Stimulated activated CD4-positive, alpha-beta T cell treated with anti-CD3 and anti-CD28 coated beads, Interleukin-1b, Interleukin-23, amount 100 ng/mL, for 4 hours (primary cell): ENCODE measurements around the gene MRPL55.

Experiments used
- DNase-seq, 2 donors: peaks; one replicate each; pipeline ENCODE4 v3.0.0-alpha.2; 2020; ENCODE audit warnings: low read depth in 2 of 2

MRPL55 gene

DNA sequence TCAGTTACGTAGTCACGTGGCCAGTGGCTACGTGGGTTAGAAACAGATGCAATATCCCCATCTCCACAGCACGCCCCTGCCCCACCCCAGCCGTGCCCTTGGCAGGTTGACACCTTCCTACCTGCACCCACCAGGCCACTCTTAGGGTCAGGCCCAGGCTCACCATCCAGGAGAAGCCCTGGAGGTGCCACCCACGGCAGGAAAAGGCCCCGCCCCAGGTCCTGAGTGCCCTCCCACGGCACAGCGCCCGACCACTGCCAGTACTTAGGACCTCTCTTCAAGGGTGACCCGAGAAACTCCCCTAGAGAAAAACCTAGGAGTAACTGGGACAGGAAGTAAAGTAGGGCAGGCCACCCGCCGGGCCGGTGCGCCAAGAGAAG is 7.5 kb downstream of the MRPL55 start:
- no peak for DNase-seq

DNA sequence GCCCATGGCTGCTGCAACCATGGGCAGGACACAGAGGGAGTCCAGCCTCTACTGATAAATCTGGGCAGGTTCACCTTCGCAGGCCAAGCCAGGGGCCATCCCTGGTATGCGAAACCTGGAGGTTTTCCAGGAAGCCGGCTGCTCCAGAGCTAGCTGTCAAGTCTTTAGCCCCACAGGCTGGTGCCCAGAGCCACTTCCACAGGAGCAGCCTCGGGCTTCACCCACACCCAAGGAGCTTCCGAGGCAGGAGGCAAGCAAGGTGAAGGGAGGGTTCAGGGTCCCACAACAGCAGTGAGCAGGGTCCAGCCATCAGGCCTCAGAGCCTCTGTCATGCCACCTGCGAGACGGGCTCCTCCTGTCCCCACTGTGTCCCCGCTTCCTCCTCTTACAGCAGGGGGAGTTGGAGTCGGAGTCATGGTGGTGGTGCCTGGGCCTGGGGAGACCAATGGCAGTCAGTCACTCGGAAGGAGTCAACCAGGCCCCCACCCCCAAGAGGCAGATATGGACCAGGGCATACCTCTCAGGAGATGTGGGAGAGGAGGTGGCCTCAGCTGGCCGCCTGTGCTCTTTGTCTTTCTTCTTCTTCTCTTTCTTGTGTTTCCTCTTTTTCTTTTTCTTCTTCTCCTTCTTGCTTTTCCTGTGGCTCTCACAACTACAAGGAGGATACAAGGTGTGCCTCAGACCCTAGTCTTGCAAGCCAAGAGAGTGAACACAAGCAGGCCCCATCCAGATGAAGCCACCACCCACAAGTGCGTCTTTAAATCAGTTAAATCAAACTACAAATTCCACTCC is 8.1 kb downstream of the MRPL55 start:
- no peak for DNase-seq

DNA sequence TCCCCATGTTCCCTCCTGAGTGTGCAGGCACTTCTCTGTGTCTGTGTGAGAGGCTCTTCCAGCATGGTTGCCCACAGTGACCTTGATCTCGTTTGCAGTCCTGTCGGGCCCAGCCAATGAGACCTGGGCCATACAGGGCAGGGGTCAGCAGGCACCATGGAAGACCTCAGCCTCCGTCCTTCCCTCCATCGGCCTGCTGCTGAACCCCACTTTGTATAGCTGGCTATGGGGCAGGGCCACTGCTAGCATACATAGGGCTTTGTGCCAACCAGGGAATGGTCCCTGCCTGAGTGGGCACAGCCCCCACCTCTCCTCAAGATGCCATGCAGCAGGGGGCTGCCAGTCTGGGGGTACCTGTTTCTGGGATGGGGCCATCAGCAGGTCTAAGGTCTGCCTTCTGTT is 9.8 kb downstream of the MRPL55 start:
- DNase-seq, result no peak

DNA sequence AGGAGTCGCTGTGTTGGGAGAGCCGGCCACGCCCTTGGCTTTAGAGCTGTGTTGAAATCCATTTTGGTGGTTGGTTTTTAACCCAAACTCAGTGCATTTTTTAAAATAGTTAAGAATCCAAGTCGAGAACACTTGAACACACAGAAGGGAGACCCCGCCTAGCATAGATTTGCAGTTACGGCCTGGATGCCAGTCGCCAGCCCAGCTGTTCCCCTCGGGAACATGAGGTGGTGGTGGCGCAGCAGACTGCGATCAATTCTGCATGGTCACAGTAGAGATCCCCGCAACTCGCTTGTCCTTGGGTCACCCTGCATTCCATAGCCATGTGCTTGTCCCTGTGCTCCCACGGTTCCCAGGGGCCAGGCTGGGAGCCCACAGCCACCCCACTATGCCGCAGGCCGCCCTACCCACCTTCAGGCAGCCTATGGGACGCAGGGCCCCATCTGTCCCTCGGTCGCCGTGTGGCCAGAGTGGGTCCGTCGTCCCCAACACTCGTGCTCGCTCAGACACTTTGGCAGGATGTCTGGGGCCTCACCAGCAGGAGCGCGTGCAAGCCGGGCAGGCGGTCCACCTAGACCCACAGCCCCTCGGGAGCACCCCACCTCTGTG is 10.7 kb downstream of the MRPL55 start:
- no peak for DNase-seq

DNA sequence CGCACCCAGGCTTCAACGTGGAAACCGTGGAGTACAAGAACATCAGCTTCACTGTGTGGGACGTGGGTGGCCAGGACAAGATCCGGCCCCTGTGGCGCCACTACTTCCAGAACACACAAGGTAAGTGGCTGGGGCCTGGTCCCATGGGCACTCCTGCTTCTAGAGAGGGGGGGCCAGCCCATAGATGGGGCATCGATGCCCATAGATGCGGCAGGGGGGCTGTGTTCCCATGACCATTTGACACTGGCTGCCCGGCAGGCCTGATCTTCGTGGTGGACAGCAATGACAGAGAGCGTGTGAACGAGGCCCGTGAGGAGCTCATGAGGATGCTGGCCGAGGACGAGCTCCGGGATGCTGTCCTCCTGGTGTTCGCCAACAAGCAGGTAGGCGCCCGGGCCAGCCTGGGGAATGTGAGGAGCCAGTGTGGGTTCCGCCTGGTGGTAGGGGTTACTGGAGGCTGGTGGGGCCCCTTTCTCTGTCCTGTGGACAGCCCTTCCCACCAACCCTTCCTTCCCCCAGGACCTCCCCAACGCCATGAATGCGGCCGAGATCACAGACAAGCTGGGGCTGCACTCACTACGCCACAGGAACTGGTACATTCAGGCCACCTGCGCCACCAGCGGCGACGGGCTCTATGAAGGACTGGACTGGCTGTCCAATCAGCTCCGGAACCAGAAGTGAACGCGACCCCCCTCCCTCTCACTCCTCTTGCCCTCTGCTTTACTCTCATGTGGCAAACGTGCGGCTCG is 11.6 kb downstream of the MRPL55 start:
- DNase-seq, result no peak

DNA sequence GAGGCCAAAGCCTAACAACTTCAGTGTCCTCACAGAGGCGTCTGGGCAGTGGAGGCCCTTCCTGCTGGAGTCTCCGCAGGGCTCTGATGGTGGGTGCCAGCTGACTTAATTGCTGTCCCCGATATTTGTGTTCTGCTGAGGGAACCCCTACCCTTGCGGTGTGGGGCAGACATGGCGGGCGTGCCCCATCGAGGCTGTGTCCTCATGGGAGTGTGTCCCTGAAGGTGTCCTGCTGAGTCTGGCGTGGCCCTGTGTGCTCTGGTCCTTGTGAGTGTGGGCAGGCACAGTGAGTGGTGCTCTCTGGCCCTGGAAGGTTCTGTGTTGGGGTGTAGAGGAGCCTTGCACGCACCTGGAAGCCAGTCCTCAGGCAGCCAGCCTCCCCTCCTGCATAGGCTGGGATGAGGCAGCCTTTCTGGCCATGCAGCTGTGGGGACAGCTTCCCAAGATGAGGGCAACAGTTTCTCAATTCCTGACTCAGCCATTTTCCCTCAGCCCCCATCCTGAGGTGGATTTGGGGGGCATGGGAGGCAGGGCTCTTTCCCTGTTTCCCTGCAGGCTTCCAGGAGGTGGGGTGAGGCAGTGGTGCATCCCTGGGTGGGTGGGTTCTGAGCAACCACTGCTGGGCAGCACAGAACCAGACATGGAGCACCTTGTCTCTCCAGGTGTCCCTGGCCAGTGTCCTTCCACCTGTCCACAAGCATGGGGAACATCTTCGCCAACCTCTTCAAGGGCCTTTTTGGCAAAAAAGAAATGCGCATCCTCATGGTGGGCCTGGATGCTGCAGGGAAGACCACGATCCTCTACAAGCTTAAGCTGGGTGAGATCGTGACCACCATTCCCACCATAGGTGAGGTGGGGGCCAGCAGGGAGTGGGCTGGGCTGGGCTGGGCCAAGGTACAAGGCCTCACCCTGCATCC is 12.4 kb downstream of the MRPL55 start:
- DNase-seq, result no peak

DNA sequence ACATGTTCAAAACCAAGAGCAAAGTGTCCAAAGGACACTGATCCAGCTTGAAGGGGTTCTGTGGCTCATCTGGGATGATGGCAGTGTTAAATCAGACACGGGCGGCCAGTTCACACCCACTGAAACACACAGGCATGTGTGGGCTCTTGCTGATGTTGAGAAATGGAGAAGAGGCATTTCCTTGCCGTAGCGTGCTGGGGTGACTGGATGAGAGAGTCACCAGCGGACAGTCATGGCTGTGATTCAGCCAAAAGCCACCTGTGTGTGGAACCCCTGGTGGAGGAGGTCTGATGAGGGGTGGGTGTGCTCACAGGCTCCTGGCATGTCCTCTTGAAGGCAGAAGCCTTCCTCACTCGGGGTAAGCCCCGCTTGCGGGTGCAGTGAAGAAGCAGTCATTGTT is 13.2 kb downstream of the MRPL55 start:
- no peak for DNase-seq

DNA sequence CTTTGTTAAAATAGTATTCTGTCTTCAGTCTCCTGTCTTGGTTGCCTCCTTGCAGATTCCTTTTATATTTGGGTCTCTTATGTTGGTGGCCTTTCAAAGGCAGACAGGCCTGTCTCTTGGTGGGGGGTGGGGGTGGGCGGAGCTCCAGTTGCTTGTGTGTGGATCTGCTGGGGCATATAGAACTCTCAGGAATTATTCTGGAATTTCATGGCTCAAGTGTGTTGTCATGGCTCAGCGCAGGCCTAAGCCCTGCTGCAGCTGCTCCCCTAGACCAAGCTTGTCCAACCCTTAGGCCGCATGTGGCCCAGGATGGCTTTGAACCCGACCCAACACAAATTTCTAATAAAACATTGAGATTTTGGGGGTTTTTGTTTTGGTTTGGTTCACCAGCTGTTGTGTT is 13.9 kb downstream of the MRPL55 start:
- DNase-seq, result no peak

DNA sequence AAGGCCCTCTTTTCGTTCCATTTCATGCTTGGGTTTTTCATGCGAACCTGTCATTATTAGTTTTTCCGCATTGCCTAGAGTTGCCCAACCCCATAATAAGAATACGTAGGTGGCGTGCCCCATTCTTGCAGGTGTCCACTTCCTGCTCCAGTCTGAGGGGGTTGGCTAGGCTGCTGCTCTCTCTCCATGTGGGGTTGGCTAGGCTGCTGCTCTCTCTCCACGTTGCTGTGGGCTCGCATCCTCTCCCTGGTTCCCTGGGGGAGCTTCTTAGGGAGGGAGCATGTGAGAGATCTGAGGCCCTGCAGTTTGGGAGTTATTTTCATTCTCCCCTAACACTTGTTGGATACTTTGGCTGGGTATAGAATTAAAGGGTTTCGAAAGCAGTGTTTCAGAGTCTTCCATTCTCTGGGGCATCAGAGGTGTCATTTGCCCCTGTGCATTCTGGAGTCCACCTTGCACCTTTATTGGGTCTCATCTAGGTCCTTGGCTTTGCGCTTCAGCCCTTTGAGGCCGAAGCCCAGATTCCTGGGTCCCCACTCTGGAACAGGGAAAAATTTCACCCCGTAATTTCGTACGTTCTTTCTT is 14.6 kb downstream of the MRPL55 start:
- no peak for DNase-seq

DNA sequence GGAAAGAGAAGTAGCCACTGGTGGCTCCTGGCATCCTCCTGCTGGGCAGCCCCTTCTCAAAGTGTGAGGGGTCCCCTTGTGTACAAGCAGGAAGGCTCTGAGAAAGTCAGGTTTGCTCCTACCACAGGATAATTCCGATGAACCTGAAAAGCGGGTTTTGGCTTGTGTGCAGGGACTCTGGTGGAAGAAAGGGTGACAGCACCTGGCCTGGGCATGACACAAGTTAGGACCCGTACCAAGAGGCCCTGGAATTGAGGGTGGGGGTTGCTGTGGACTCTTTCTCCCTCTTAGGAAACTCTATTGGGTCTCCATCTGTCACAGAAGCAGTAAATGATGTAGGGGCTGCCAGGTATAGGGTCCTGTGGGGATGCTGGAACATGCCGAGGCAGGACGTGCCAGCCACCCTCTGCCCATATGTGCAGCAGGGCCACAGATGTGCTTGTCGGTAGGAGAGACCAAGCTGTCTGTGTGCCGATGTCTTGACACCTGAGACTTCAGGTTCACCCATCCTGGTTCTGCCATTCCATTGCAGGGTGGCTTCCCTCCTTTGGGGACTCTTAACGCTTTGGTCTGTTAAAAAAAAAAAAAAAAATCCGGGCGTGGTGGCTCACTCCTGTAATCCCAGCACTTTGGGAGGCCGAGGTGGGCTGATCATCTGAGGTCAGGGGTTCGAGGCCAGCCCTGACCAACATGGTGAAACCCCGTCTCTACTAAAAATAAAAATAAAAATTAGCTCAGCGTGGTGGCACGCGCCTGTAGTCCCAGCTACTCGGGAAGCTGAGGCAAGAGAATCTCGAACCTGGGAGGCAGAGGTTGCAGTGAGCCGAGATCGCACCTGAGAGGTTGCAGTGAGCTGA is 15.8 kb downstream of the MRPL55 start:
- no peak for DNase-seq

DNA sequence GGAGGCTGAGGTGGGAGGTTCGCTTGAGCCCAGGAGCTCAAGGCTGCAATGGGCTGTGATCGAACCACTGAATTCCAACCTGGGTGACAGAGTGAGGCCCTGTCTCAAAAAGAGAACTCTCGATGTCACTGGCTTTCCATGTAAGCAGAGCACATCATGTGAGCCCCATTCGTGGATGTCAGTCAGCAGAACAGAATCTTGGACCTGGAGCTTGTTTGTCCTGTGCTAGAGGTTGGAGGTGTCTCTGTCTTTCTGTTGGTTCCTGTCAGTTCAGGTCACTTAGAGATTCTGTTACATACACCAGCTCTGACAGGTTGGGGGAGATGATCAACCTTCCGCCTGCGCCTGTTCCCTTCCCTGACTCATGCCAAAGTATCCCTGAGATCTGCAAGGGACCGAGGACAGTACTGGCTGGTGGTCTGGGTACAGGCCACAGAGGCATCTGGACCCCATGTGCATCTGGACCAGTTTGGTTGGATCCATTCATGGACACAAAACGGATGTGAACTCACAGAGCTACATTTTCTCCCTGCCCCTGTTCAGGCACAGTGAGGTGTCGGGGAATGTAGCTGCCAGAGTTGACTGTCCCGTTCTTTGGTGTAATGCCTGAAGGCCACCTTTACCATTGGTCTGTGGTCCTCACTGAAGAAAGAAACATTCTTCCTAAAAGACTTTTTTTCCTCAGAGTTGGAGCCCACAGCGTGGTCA is 16.6 kb downstream of the MRPL55 start:
- no peak for DNase-seq

DNA sequence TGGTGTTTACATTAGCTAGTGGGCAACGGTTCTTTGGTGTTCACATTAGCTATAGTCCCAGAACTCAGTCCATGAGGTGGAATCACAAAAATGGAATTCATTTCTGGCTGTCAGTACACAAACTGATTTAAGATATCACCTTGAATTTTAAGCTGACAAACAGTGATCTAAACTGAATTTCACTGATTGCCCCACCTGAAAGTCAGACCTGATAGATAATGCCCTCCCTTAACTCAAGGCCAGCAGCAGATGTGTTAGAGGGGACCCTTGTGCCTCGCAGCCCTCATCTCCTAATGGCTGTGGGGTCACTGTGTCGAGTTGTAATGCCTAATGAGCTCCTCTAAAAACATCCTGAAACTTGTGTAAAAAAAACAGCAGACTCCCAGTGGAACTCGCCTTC is 18.0 kb downstream of the MRPL55 start:
- DNase-seq, result no peak

DNA sequence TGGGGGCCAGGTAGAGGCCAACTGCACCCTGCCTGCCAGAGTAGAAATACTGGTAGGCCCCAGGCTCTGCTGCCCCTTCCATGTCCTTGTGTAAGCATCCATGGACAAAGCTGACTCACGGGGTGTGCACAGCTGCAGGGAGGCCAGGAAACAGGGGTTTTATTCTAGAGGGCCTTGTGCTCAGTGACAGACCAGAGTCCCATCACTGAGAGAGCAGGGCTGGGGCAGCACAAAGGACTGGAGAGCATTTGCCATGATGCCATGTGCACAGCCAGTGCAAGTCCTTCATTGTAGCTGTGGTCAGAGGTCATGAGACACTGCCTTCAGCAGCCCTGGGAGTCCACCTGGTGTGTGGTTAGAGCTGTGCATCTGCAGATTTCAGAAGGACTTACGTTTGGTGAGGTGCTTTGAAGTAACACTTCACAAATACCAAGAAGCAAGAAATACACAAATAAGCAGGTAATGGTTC is 18.5 kb downstream of the MRPL55 start:
- DNase-seq, result no peak

DNA sequence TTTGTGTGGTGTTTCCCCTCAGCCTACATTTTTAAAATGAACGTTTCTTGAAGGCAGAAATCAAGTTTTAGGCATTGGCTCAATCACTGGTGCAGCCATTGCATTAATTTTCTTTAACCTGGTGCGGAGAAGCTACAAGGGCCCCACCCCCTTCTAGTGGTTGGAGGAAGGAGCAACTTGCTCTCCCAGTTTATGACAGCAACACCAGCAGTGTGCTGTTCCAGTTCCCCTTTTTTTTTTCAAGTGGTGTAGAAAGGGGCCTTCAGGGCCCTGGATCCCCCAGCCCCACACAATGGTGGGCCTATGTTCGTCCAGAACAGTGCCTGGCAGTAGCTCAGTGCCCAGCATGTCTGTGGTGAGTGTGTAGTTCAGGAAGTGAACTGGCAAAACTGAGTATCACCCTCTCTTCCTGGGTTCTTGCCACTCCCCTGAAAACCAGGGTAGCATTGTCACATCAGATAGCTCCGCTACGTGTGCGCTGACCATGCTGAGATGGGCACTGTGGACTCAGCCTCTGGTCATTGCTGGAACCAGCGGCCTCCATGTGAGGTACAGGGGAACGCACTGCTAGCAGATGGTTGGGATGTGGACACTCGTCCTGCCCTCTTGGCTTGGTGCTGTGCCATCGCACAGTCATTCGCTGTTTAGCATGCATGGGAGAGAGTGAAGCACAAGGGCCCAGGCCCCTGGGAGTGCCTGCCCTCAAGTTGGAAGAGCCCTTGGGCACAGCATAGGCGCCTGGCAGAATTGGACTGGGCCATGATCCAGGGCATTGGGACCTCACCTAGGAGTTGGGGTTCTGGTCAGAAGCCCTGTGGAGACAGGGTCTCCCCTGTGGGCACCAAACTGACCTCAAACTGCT is 19.3 kb downstream of the MRPL55 start:
- no peak for DNase-seq

DNA sequence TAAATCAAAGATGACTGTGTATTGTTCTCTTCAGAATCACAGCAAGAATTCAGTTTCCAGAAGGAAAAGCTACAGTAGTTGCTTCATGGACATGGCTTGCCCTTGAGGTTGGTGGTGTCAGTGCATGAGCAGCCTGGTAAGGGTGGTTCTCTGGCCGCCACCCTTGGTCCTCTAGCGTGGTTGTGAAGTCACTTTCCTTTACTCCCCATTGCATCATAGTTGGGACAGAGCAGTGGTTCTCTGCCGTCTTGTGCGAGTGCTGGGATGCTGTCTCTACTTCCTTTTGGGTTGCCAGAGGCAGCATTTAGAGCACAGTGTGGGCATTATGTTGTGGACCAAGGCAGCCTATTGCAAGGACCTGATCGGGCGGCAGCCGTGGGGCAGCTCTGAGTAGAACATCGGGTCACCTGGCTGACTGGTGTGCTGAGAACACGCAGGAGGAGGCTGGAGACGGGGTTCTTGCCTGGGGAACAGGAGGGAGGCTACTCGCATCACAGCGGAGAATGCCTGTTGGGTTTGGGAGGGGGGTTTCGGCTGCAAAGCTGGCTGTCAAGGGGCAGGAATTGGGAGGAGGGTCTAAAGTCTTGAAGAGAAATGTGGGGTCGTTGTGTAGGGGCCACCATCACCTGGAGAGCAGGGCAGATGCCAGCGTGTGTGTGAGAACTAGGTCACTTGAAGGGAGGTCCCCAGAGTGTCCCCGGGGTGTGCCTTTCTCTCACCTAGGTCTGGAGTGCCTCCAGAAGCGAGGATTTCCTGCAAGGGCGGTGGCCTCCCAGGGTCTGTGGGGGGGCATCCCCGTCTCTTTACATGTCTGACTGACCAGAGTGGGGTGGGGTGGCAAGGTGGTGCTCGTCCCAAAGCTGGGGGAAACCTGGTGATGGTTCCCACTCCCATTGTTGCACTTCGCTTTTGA is 20.3 kb downstream of the MRPL55 start:
- no peak for DNase-seq

DNA sequence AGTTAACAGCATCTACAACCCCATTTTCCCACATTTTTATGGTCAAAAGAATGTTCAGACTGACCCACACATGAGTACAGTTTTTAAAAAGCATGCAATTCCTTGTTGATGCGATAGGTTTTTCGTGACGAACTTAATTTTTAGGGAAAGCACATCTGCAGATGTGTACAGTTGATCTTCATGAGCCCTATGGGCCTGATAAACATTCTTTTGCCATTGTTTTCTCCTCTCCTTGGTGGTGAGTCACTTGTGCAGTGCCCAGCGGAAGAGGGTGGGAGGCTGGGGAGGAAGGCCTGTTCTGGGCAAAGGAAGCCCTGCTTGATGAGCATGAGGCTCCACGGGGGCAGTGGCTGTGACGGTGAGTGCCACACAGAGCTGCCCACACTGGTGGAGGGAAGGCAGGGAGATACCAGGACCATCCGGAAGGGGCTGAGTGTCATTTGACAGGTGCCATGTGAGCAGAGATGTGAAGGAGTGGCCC is 21.3 kb downstream of the MRPL55 start:
- DNase-seq, result no peak

DNA sequence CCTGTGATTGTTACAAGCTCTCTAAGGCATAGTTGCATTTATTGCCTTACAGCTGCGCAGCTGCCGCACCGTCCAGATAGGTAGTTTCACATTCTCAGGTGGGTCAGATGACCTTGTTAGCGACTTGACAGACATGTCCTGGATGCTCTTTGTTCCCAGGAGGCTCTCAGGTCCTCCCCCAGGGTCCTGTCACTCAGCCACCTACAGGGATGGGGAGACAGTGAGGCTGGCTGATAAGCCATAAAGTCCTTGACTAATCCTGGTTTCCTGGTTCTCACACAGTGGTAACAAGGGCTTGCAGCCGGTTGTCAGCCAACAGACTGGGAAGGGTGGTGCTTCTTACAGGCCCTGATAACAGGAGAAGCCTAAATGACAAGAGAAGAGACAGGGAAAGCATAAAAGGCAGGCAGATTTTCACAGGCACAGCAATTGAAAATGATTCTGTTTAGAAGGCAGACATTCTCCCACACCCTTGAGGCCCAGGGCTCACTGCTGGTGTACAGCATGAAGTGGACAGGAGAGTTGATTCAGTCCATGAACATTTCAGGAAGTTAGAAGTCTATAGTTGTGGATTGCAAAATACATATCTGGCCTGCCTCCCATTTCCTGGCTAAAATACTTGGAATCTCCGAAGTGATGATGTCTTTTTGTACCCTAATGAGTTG is 23.7 kb downstream of the MRPL55 start:
- no peak for DNase-seq
